Vagina (tissue), 2 donors: ENCODE results near the gene HPN.

Experiments used
- POLR2AphosphoS5 ChIP-seq, 2 donors: sonication (generic); formaldehyde crosslinking; IDR thresholded peaks; one replicate each; pipeline ENCODE4 v1.9.0; 2017; ENCODE audit warnings: antibody characterized with exemption in 2 of 2, mild to moderate bottlenecking in 2 of 2, low read depth in 1 of 2; ENCODE audit not compliant: insufficient read depth in 1 of 2
- TF ChIP-seq, protein P1 (sequence below), 3 experiments: fragments of 450-650 bp in 2 of 3; fragments of 200-600 bp in 1 of 3; sonication (generic) in 1 of 3; IDR thresholded peaks; one replicate each; pipeline ENCODE4 v1.5.1; 2017 to 2019; ENCODE audit warnings: antibody characterized with exemption in 3 of 3, mild to moderate bottlenecking in 2 of 3, moderate library complexity in 2 of 3

- TF ChIP-seq, protein P1, sequence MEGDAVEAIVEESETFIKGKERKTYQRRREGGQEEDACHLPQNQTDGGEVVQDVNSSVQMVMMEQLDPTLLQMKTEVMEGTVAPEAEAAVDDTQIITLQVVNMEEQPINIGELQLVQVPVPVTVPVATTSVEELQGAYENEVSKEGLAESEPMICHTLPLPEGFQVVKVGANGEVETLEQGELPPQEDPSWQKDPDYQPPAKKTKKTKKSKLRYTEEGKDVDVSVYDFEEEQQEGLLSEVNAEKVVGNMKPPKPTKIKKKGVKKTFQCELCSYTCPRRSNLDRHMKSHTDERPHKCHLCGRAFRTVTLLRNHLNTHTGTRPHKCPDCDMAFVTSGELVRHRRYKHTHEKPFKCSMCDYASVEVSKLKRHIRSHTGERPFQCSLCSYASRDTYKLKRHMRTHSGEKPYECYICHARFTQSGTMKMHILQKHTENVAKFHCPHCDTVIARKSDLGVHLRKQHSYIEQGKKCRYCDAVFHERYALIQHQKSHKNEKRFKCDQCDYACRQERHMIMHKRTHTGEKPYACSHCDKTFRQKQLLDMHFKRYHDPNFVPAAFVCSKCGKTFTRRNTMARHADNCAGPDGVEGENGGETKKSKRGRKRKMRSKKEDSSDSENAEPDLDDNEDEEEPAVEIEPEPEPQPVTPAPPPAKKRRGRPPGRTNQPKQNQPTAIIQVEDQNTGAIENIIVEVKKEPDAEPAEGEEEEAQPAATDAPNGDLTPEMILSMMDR (IDR thresholded peaks at IDR 0.05): no peak
- no peak for TF ChIP-seq POLR2AphosphoS5 (IDR thresholded peaks at IDR 0.05; ENCODE audit: insufficient read depth in 1 of 2, low read depth in 1 of 2)
These were observed 29.5 kb upstream of the HPN start for GRCh38 chr19:35011737-35012682.
